ENCODE measurements around the gene CDYL.

DNA sequence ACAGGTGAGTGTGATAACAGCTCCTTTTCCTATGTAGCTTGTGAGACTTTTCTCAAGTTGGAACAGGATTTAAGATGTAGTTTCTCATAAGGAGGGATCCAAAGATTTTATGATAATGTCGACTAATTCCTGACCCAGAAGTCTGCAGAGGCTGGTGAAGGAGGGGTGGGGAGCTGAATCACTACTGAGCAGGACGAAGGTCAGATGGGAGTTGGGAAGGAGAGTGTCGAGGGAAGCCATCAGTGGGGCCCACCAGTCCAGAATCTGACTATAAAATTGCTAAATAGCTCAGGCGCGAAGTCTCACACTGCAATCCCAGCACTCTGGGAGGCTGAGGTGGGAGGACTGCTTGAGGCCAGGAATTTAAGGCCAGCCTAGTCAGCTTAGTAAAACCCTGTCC, 32.3 kb upstream of the CDYL start:
- TF ChIP-seq, protein P1, sequence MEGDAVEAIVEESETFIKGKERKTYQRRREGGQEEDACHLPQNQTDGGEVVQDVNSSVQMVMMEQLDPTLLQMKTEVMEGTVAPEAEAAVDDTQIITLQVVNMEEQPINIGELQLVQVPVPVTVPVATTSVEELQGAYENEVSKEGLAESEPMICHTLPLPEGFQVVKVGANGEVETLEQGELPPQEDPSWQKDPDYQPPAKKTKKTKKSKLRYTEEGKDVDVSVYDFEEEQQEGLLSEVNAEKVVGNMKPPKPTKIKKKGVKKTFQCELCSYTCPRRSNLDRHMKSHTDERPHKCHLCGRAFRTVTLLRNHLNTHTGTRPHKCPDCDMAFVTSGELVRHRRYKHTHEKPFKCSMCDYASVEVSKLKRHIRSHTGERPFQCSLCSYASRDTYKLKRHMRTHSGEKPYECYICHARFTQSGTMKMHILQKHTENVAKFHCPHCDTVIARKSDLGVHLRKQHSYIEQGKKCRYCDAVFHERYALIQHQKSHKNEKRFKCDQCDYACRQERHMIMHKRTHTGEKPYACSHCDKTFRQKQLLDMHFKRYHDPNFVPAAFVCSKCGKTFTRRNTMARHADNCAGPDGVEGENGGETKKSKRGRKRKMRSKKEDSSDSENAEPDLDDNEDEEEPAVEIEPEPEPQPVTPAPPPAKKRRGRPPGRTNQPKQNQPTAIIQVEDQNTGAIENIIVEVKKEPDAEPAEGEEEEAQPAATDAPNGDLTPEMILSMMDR (IDR thresholded peaks at IDR 0.05) = no peak
- TF ChIP-seq POLR2A (IDR thresholded peaks at IDR 0.05) = no peak
- TF ChIP-seq EP300 (IDR thresholded peaks at IDR 0.05) = no peak

All from ovary (tissue), 3 donors.